PFSK-1 (cell line): ENCODE results near the gene LANCL2.

Experiments
- FOXP2 ChIP-seq: optimal IDR thresholded peaks from 2 replicates; pipeline ENCODE3; 2011; ENCODE audit warnings: borderline replicate concordance, control low read depth, inconsistent platforms; ENCODE audit not compliant: insufficient read depth; ENCODE audit errors: extremely low read length, extremely low read depth
- POLR2AphosphoS5 ChIP-seq: IDR thresholded peaks from 2 replicates; pipeline ENCODE4 v1.6.1; 2012; ENCODE audit warnings: low read depth, mild to moderate bottlenecking, control low read depth, low read length, moderate library complexity
- REST ChIP-seq, 2 experiments: IDR thresholded peaks; 2 replicates each; pipeline versions ENCODE4 v1.6.1 to v1.8.0; 2011 to 2012; ENCODE audit warnings: low read depth in 2 of 2, low read length in 2 of 2, control low read depth in 1 of 2, inconsistent platforms in 1 of 2, mild to moderate bottlenecking in 1 of 2, moderate library complexity in 1 of 2; ENCODE audit not compliant: insufficient read depth in 1 of 2
- SIN3A ChIP-seq: IDR thresholded peaks from 2 replicates; pipeline ENCODE4 v1.6.1; 2012; ENCODE audit warnings: mild to moderate bottlenecking, low read length, moderate library complexity, borderline replicate concordance; ENCODE audit not compliant: insufficient read depth
- TAF1 ChIP-seq: IDR thresholded peaks from 2 replicates; pipeline ENCODE4 v1.6.1; 2012; ENCODE audit warnings: low read length, control low read depth, borderline replicate concordance; ENCODE audit not compliant: insufficient read depth

Gene LANCL2

GRCh38 chr7:55379285-55379684 lies 14.1 kb downstream of the LANCL2 start:
- TF ChIP-seq POLR2AphosphoS5 (no peak), TAF1 (no peak), REST (IDR thresholded peaks at IDR 0.05; ENCODE audit: insufficient read depth in 1 of 2, low read depth in 2 of 2, low read length in 2 of 2) (no peak), FOXP2 (no peak), SIN3A (no peak)

- TF ChIP-seq TAF1 (no peak), POLR2AphosphoS5 (no peak), FOXP2 (no peak), REST (IDR thresholded peaks at IDR 0.05; ENCODE audit: insufficient read depth in 1 of 2, low read depth in 2 of 2, low read length in 2 of 2) (no peak), SIN3A (no peak)
Measured at GRCh38 chr7:55381189-55381588, 16.1 kb downstream of the LANCL2 start.

GRCh38 chr7:55381696-55382095 lies 16.6 kb downstream of the LANCL2 start:
- TF ChIP-seq FOXP2: no peak
- no peak for TF ChIP-seq SIN3A
- no peak for TF ChIP-seq TAF1
- no peak for TF ChIP-seq POLR2AphosphoS5
- TF ChIP-seq REST (IDR thresholded peaks at IDR 0.05; ENCODE audit: insufficient read depth in 1 of 2, low read depth in 2 of 2, low read length in 2 of 2): no peak

- no peak for TF ChIP-seq FOXP2
- TF ChIP-seq SIN3A: no peak
- no peak for TF ChIP-seq TAF1
- no peak for TF ChIP-seq POLR2AphosphoS5
- no peak for TF ChIP-seq REST (IDR thresholded peaks at IDR 0.05; ENCODE audit: insufficient read depth in 1 of 2, low read depth in 2 of 2, low read length in 2 of 2)
Measured at GRCh38 chr7:55382251-55382650, 17.1 kb downstream of the LANCL2 start.

GRCh38 chr7:55386541-55386940 lies 21.4 kb downstream of the LANCL2 start:
- TF ChIP-seq TAF1 (no peak), SIN3A (no peak)
